Caco-2 (cell line): ENCODE measurements around the gene PDZD2. TPM values are rescaled to one million over a fixed set of nuclear protein-coding genes. Genes with fewer than 3 reads are reported as not detected.

Source experiments
- BruUV-seq: library from RNA; stranded (reverse); fragments of 400-500 nt; replicated peaks from 2 replicates; lab custom pipeline; 2021; lab: Mats Ljungman, UMichigan
- CTCF ChIA-PET: fragments of 300-600 bp; sonication (Branson Sonifier 250); formaldehyde crosslinking; loops from one replicate; lab custom pipeline; 2022; ENCODE audit warnings: antibody characterized with exemption; lab: Charles Lee
- POLR2A ChIA-PET: fragments of 300-600 bp; sonication (Branson Sonifier 250); formaldehyde crosslinking; loops from one replicate; lab custom pipeline; 2022; ENCODE audit warnings: antibody characterized with exemption; lab: Charles Lee
- DNase-seq, 2 experiments: peaks; one replicate each; pipeline versions ENCODE4 v3.0.0 to v3.0.0-alpha.2; 2020 to 2022
- H3K27me3 ChIP-seq: replicated peaks from 2 replicates; pipeline ENCODE4 v1.6.0; 2011; ENCODE audit warnings: low read length; ENCODE audit not compliant: control insufficient read depth, insufficient read depth
- H3K36me3 ChIP-seq: 2 replicates; pipeline ENCODE4 v1.5.1; 2011; ENCODE audit warnings: low read length; ENCODE audit not compliant: control insufficient read depth, insufficient read depth
- H3K4me1 ChIP-seq: fragments of 250-450 bp; sonication (Bioruptor Pico); 2 replicates; pipeline ENCODE4 v1.5.1; 2020; ENCODE audit warnings: mild to moderate bottlenecking
- H3K4me3 ChIP-seq: 2 replicates; pipeline ENCODE4 v1.5.1; 2011; ENCODE audit warnings: low read depth, mild to moderate bottlenecking, control low read depth, low read length
- H3K9me3 ChIP-seq: fragments of 250-450 bp; sonication (Bioruptor Pico); 2 replicates; pipeline ENCODE4 v1.5.1; 2020; ENCODE audit warnings: mild to moderate bottlenecking, moderate library complexity
- H3K27ac Mint-ChIP-seq: one replicate; pipeline ENCODE4 v1.8.0; 2022; ENCODE audit warnings: mixed read lengths; ENCODE audit not compliant: unreplicated experiment
- H3K27me3 Mint-ChIP-seq: one replicate; pipeline ENCODE4 v1.8.0; 2022; ENCODE audit warnings: mixed read lengths; ENCODE audit not compliant: insufficient read depth, unreplicated experiment
- H3K36me3 Mint-ChIP-seq: one replicate; pipeline ENCODE4 v1.8.0; 2022; ENCODE audit warnings: mild to moderate bottlenecking, mixed read lengths; ENCODE audit not compliant: insufficient read depth, unreplicated experiment
- H3K4me1 Mint-ChIP-seq: one replicate; pipeline ENCODE4 v1.8.0; 2022; ENCODE audit warnings: low read depth, mixed read lengths; ENCODE audit not compliant: unreplicated experiment
- H3K4me3 Mint-ChIP-seq: one replicate; pipeline ENCODE4 v1.8.0; 2022; ENCODE audit warnings: mild to moderate bottlenecking, moderate library complexity, mixed read lengths; ENCODE audit not compliant: unreplicated experiment
- H3K9me3 Mint-ChIP-seq: one replicate; pipeline ENCODE4 v1.8.0; 2022; ENCODE audit warnings: mixed read lengths; ENCODE audit not compliant: unreplicated experiment
- intact Hi-C: fragments of 100-400 bp; cut with micrococcal nuclease; formaldehyde crosslinking; loops from one replicate; pipeline ENCODE4 v1.10.0; 2022; ENCODE audit not compliant: unreplicated experiment
- total RNA-seq: library from RNA; stranded (reverse); gene quantifications from 2 replicates; pipeline ENCODE4 v1.2.3, GENCODE V29; 2022
- TF ChIP-seq, protein P1 (sequence below), 2 experiments: fragments of 200-600 bp in 1 of 2; IDR thresholded peaks; 1 replicate in 1 of 2; 2 replicates in 1 of 2; pipeline versions ENCODE4 v1.5.1 to v1.8.0; 2011 to 2022; ENCODE audit warnings: antibody characterized with exemption in 1 of 2, control low read depth in 1 of 2, inconsistent platforms in 1 of 2, low read depth in 1 of 2, low read length in 1 of 2, mild to moderate bottlenecking in 1 of 2, moderate library complexity in 1 of 2; ENCODE audit not compliant: insufficient read depth in 1 of 2, severe bottlenecking in 1 of 2, unreplicated experiment in 1 of 2

The PDZD2 gene
- total RNA-seq, 1 experiment from 2014 or later = 0.16 TPM

- intact Hi-C loops = no loop called here
- ChIA-PET POLR2A (no interaction called here), CTCF (no interaction called here)
- no peak overlapping the region for H3K4me3 Mint-ChIP-seq
- Histone ChIP-seq H3K27me3 (no peaks in the 10 kb centered on the region), H3K36me3 (no peaks in the 10 kb centered on the region), H3K9me3 (no peaks in the 10 kb centered on the region), H3K4me3 (no peak overlapping the region), H3K4me1 (no peaks in the 10 kb centered on the region)
- H3K36me3 Mint-ChIP-seq = no peaks in the 10 kb centered on the region
- BruUV-seq = no TSS peak
- no peak for DNase-seq
- no peak overlapping the region for H3K27ac Mint-ChIP-seq
- TF ChIP-seq, protein P1, sequence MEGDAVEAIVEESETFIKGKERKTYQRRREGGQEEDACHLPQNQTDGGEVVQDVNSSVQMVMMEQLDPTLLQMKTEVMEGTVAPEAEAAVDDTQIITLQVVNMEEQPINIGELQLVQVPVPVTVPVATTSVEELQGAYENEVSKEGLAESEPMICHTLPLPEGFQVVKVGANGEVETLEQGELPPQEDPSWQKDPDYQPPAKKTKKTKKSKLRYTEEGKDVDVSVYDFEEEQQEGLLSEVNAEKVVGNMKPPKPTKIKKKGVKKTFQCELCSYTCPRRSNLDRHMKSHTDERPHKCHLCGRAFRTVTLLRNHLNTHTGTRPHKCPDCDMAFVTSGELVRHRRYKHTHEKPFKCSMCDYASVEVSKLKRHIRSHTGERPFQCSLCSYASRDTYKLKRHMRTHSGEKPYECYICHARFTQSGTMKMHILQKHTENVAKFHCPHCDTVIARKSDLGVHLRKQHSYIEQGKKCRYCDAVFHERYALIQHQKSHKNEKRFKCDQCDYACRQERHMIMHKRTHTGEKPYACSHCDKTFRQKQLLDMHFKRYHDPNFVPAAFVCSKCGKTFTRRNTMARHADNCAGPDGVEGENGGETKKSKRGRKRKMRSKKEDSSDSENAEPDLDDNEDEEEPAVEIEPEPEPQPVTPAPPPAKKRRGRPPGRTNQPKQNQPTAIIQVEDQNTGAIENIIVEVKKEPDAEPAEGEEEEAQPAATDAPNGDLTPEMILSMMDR (IDR thresholded peaks at IDR 0.05; ENCODE audit: insufficient read depth in 1 of 2, low read depth in 1 of 2, low read length in 1 of 2, severe bottlenecking in 1 of 2, unreplicated experiment in 1 of 2) = no peak
- H3K4me1 Mint-ChIP-seq = no peaks in the 10 kb centered on the region
- peaks cover 9% of the 10 kb centered on the region for H3K27me3 Mint-ChIP-seq
- H3K9me3 Mint-ChIP-seq = no peaks in the 10 kb centered on the region
Observed at GRCh38 chr5:31611002-31611401, 27.9 kb upstream of the PDZD2 start.

DNA sequence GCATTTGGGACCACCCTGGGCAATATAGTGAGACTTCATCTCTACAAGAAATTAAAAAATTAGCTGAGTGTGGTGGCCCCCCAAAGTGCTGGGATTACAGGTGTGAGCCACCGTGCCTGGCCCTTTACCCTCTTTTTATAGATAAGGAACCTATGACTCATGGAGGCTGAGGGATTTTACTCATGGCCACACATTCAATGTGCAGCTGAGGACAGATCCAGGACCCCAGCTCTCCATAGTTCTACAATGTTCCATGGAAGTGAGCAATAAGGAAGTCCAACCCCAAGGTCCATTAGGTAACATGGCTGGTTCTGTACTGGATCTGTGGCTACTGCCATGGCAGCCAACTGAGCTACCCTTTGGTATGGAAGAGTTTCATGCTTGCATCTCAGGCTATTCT, 25.3 kb upstream of the PDZD2 start:
- no peaks in the 10 kb centered on the region for H3K4me1 ChIP-seq
- H3K9me3 Mint-ChIP-seq = no peaks in the 10 kb centered on the region
- ChIA-PET POLR2A (no interaction called here), CTCF (no interaction called here)
- no peak overlapping the region for H3K4me3 Mint-ChIP-seq
- peaks cover 6% of the 10 kb centered on the region for H3K27me3 Mint-ChIP-seq
- intact Hi-C loops = no loop called here
- no peaks in the 10 kb centered on the region for H3K36me3 Mint-ChIP-seq
- H3K4me1 Mint-ChIP-seq = no peaks in the 10 kb centered on the region
- no peaks in the 10 kb centered on the region for H3K9me3 ChIP-seq
- no peaks in the 10 kb centered on the region for H3K27me3 ChIP-seq
- BruUV-seq = no TSS peak
- DNase-seq = no peak
- no peak overlapping the region for H3K4me3 ChIP-seq
- H3K36me3 ChIP-seq = no peaks in the 10 kb centered on the region
- no peak overlapping the region for H3K27ac Mint-ChIP-seq
- TF ChIP-seq, protein P1 (IDR thresholded peaks at IDR 0.05; ENCODE audit: insufficient read depth in 1 of 2, low read depth in 1 of 2, low read length in 1 of 2, severe bottlenecking in 1 of 2, unreplicated experiment in 1 of 2) = no peak

GRCh38 chr5:31614151-31615020, 24.5 kb upstream of the PDZD2 start:
- no peak overlapping the region for H3K27ac Mint-ChIP-seq

More at GRCh38 chr5:31614151-31615020, 24.5 kb upstream of the PDZD2 start:
- POLR2A ChIA-PET = no interaction called here
- TF ChIP-seq, protein P1 (IDR thresholded peaks at IDR 0.05; ENCODE audit: insufficient read depth in 1 of 2, low read depth in 1 of 2, low read length in 1 of 2, severe bottlenecking in 1 of 2, unreplicated experiment in 1 of 2) = no peak
- no peaks in the 10 kb centered on the region for H3K27me3 ChIP-seq
- Mint-ChIP-seq H3K9me3 (no peaks in the 10 kb centered on the region), H3K36me3 (no peaks in the 10 kb centered on the region), H3K4me1 (no peaks in the 10 kb centered on the region), H3K27me3 (peaks cover 5% of the 10 kb centered on the region), H3K4me3 (no peak overlapping the region)
- CTCF ChIA-PET = no interaction called here
- H3K4me1 ChIP-seq = no peaks in the 10 kb centered on the region
- no peak overlapping the region for H3K4me3 ChIP-seq
- DNase-seq = no peak
- no peaks in the 10 kb centered on the region for H3K9me3 ChIP-seq
- BruUV-seq = no TSS peak
- no peaks in the 10 kb centered on the region for H3K36me3 ChIP-seq
- intact Hi-C loops = no loop called here
